Tibial nerve (tissue), 4 donors: ENCODE data around the gene CTNNA1. TPM values are rescaled to one million over a fixed set of nuclear protein-coding genes. Genes with fewer than 3 reads are reported as not detected.

Experiments
- DNase-seq, 2 donors: peaks; one replicate each; pipeline ENCODE4 v3.0.0-alpha.2; 2019; ENCODE audit warnings: low spot score in 2 of 2
- H3K27ac ChIP-seq, 4 donors: fragments of 200-600 bp; sonication (generic) in 3 of 4; one replicate each; pipeline ENCODE4 v1.5.1; 2017 to 2019; ENCODE audit warnings: mild to moderate bottlenecking in 1 of 4
- H3K27me3 ChIP-seq, 2 donors: fragments of 200-600 bp; sonication (generic) in 1 of 2; one replicate each; pipeline versions ENCODE4 v1.5.1 to v1.6.0; 2017 to 2019
- H3K36me3 ChIP-seq, 3 donors: fragments of 200-600 bp; sonication (generic); one replicate each; pipeline ENCODE4 v1.5.1; 2018 to 2019
- H3K4me1 ChIP-seq, 4 donors: fragments of 200-600 bp; sonication (generic) in 3 of 4; one replicate each; pipeline ENCODE4 v1.5.1; 2017 to 2019
- H3K4me3 ChIP-seq, 4 donors: fragments of 200-600 bp; sonication (generic) in 3 of 4; one replicate each; pipeline ENCODE4 v1.5.1; 2017 to 2019; ENCODE audit warnings: mild to moderate bottlenecking in 1 of 4, moderate library complexity in 1 of 4
- H3K9me3 ChIP-seq, 4 donors: fragments of 200-600 bp; sonication (generic) in 3 of 4; one replicate each; pipeline ENCODE4 v1.5.1; 2017 to 2019
- EP300 ChIP-seq, 2 donors: sonication (generic); formaldehyde crosslinking; IDR thresholded peaks; one replicate each; pipeline ENCODE4 v1.6.1; 2017; ENCODE audit warnings: antibody characterized with exemption in 2 of 2, mild to moderate bottlenecking in 1 of 2
- POLR2A ChIP-seq, 2 donors: fragments of 450-650 bp; IDR thresholded peaks; one replicate each; pipeline ENCODE4 v1.6.1; 2017; ENCODE audit warnings: antibody characterized with exemption in 2 of 2, mild to moderate bottlenecking in 2 of 2, moderate library complexity in 2 of 2
- WGBS, 2 donors: methylation state at CpG; one replicate each; pipeline ENCODE4 v1.1.5; 2018; 5-methylcytosine and 5-hydroxymethylcytosine counted together
- total RNA-seq, 4 donors: library from RNA; depleted of rRNA; stranded (reverse); fragments of >200 nt; gene quantifications; one replicate each; pipeline ENCODE4 v1.1.0, GENCODE V29; 2016
- TF ChIP-seq, protein P1 (sequence below), 5 experiments: fragments of 200-600 bp in 3 of 5; fragments of 450-650 bp in 2 of 5; sonication (generic) in 3 of 5; IDR thresholded peaks; one replicate each; pipeline ENCODE4 v1.5.1; 2016 to 2019; ENCODE audit warnings: antibody characterized with exemption in 5 of 5, mild to moderate bottlenecking in 3 of 5, moderate library complexity in 2 of 5

CTNNA1 gene
- total RNA-seq, 4 donors from 2014 or later, result 292 to 447 (median 321) TPM

DNA sequence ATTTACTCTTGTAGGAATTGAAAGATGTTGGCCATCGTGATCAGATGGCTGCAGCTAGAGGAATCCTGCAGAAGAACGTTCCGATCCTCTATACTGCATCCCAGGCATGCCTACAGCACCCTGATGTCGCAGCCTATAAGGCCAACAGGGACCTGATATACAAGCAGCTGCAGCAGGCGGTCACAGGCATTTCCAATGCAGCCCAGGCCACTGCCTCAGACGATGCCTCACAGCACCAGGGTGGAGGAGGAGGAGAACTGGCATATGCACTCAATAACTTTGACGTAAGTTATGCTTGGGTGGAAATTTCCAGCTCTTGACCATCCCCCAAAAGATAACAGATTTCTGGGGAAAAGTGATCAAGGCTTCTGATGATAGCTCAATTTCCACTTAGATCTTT lies 71.3 kb downstream of the CTNNA1 start:
- H3K36me3 ChIP-seq, result peaks cover 0 to 40% (median 4%) of the 10 kb centered on the region in 3 donors
- peak overlapping the region in 1 of 4 donors; percentile 19 for H3K27ac ChIP-seq
- no peak for TF ChIP-seq EP300 (IDR thresholded peaks at IDR 0.05)
- TF ChIP-seq, protein P1, sequence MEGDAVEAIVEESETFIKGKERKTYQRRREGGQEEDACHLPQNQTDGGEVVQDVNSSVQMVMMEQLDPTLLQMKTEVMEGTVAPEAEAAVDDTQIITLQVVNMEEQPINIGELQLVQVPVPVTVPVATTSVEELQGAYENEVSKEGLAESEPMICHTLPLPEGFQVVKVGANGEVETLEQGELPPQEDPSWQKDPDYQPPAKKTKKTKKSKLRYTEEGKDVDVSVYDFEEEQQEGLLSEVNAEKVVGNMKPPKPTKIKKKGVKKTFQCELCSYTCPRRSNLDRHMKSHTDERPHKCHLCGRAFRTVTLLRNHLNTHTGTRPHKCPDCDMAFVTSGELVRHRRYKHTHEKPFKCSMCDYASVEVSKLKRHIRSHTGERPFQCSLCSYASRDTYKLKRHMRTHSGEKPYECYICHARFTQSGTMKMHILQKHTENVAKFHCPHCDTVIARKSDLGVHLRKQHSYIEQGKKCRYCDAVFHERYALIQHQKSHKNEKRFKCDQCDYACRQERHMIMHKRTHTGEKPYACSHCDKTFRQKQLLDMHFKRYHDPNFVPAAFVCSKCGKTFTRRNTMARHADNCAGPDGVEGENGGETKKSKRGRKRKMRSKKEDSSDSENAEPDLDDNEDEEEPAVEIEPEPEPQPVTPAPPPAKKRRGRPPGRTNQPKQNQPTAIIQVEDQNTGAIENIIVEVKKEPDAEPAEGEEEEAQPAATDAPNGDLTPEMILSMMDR (IDR thresholded peaks at IDR 0.05), result no peak
- no peak for TF ChIP-seq POLR2A (IDR thresholded peaks at IDR 0.05)
- 67 to 73% methylated on average over 7 of the region's 7 CpGs for WGBS, 2 donors
- DNase-seq, result no peak
- no peak overlapping the region for H3K4me3 ChIP-seq
- H3K27me3 ChIP-seq, result no peaks in the 10 kb centered on the region
- H3K9me3 ChIP-seq, result no peaks in the 10 kb centered on the region
- H3K4me1 ChIP-seq, result peaks cover 0 to 59% (median 6%) of the 10 kb centered on the region in 4 donors

DNA sequence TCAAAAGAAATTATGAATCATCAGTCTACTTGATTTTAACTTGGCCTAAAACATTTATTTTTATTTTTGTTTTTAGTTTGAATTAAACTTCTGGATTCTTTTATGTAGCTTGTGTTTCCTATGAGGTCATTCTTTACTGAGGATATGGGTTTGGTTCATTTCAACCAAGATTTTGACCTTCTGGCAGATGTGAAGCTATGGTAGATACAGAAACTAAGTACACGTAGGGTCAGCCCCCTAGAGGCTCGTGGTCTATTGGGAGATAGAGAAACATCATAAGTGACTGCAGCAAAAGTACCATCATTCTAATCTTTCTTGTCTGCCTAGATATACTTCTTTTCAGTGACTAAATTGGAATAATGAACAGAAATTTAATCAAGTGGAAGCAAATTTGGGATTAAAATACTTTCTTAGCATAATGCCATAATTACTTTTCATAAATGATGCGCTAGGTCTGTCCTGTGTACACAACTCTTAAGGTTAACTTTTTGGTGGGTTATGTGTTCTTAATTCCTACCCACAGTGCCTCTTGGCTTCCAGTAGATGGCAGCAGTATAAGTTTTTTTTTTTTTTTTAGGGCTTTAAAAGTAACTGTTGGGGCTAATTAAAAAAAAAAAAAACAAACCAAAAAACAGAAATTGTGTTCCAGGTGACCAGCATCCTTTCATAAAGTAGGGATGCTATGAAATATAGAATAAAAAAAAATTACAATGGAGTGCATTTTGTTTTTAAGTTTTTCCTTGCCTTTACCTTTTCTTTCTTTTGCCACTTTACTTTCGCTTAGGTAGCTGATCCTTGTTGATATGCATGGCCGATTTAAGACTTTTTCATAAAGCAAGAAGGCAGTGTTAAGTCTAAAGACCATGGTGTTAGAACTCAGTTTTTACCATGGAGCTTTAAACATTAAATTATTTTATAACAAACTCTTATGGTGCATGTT lies 72.0 kb downstream of the CTNNA1 start:
- peaks cover 0 to 42% (median 4%) of the 10 kb centered on the region in 3 donors for H3K36me3 ChIP-seq
- 56 to 60% methylated on average over 5 of the region's 5 CpGs for WGBS, 2 donors
- H3K4me1 ChIP-seq, result peaks cover 0 to 53% (median 6%) of the 10 kb centered on the region in 4 donors
- H3K27me3 ChIP-seq, result no peaks in the 10 kb centered on the region
- DNase-seq, result no peak
- H3K27ac ChIP-seq, result peak overlapping the region in 1 of 4 donors; percentile 19
- no peak for TF ChIP-seq POLR2A (IDR thresholded peaks at IDR 0.05)
- TF ChIP-seq, protein P1 (IDR thresholded peaks at IDR 0.05), result peak in 4 of 5 experiments; percentile 28 to 55 (median 48)
- H3K4me3 ChIP-seq, result no peak overlapping the region
- H3K9me3 ChIP-seq, result no peaks in the 10 kb centered on the region

DNA sequence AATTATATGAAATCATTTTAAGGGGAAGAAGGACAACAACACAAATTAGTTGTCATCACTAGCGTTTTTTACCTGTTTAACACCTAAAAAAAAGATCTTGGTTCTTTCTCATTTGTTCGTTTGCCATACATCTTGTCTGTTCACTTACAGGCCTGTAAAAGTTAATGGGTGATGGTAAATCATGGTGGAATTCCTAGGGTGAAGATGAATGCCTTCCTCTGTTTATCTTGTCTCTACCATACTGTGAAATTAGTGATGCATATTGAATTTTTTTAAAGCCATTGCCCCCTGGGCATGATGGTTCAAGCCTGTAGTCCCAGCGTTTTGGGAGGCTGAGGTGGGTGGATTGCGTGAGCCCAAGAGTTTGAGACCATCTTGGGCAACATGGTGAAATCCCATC lies 75.3 kb downstream of the CTNNA1 start:
- Histone ChIP-seq H3K27me3 (no peaks in the 10 kb centered on the region), H3K9me3 (no peaks in the 10 kb centered on the region), H3K4me1 (peaks cover 0 to 43% (median 7%) of the 10 kb centered on the region in 4 donors), H3K36me3 (peaks cover 0 to 42% (median 4%) of the 10 kb centered on the region in 3 donors), H3K4me3 (no peak overlapping the region), H3K27ac (no peak overlapping the region)
- TF ChIP-seq, protein P1 (IDR thresholded peaks at IDR 0.05), result no peak
- no peak for TF ChIP-seq POLR2A (IDR thresholded peaks at IDR 0.05)
- TF ChIP-seq EP300 (IDR thresholded peaks at IDR 0.05), result no peak
- DNase-seq, result no peak
- 77 to 81% methylated on average over 4 of the region's 4 CpGs for WGBS, 2 donors

DNA sequence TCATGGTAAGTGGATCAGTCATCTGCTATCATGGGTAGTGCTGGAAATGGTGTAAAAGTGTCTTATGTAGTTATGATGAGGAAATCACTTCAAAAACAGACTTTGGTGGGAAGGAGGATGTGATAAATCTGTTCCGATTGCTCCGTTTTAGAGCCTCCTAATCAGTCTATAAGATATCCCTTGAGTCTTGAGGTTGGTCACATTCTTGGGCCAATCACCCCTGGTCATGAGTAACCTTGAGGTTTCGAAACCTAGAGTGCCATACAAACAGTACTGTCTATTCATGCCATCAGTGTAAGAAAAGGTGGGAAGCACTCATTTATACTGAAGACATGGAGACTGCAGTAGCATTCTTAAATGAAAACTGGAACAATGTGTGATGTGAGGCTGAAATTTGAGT lies 76.1 kb downstream of the CTNNA1 start:
- DNase-seq, result no peak
- no peaks in the 10 kb centered on the region for H3K27me3 ChIP-seq
- no peak overlapping the region for H3K27ac ChIP-seq
- peaks cover 0 to 38% (median 8%) of the 10 kb centered on the region in 4 donors for H3K4me1 ChIP-seq
- no peak overlapping the region for H3K4me3 ChIP-seq
- H3K9me3 ChIP-seq, result no peaks in the 10 kb centered on the region
- WGBS, 2 donors, result 96 to 99% methylated on average over 3 of the region's 3 CpGs
- peaks cover 0 to 42% (median 4%) of the 10 kb centered on the region in 3 donors for H3K36me3 ChIP-seq
- TF ChIP-seq EP300 (IDR thresholded peaks at IDR 0.05) (no peak), POLR2A (IDR thresholded peaks at IDR 0.05) (no peak)
- TF ChIP-seq, protein P1 (IDR thresholded peaks at IDR 0.05), result no peak

DNA sequence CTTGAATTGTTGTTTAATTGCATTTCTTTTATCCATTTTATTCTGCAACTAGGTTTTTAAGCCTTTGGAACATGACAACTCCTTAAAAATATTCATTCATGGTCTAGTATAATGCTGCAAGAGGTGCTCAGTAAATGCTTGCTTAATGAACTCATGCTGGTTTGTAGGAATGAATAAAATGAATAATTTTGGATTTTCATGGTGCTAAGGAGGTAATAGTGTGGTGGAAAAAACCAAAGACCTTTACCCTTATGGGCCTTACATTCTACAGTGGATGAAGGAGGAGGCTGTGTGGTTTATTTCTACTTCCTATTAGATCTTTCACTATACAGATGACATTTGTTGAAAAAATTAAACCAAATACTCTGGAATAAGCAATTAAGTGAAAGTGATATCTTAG lies 78.5 kb downstream of the CTNNA1 start:
- TF ChIP-seq POLR2A (IDR thresholded peaks at IDR 0.05) (no peak), EP300 (IDR thresholded peaks at IDR 0.05) (no peak)
- TF ChIP-seq, protein P1 (IDR thresholded peaks at IDR 0.05), result no peak
- H3K9me3 ChIP-seq, result no peaks in the 10 kb centered on the region
- H3K4me3 ChIP-seq, result no peak overlapping the region
- H3K27me3 ChIP-seq, result no peaks in the 10 kb centered on the region
- no peak for DNase-seq
- peaks cover 0 to 30% (median 4%) of the 10 kb centered on the region in 3 donors for H3K36me3 ChIP-seq
- no peak overlapping the region for H3K27ac ChIP-seq
- H3K4me1 ChIP-seq, result peaks cover 0 to 29% (median 4%) of the 10 kb centered on the region in 4 donors
